ENCODE measurements around the gene NDUFV3.

NDUFV3 gene

DNA sequence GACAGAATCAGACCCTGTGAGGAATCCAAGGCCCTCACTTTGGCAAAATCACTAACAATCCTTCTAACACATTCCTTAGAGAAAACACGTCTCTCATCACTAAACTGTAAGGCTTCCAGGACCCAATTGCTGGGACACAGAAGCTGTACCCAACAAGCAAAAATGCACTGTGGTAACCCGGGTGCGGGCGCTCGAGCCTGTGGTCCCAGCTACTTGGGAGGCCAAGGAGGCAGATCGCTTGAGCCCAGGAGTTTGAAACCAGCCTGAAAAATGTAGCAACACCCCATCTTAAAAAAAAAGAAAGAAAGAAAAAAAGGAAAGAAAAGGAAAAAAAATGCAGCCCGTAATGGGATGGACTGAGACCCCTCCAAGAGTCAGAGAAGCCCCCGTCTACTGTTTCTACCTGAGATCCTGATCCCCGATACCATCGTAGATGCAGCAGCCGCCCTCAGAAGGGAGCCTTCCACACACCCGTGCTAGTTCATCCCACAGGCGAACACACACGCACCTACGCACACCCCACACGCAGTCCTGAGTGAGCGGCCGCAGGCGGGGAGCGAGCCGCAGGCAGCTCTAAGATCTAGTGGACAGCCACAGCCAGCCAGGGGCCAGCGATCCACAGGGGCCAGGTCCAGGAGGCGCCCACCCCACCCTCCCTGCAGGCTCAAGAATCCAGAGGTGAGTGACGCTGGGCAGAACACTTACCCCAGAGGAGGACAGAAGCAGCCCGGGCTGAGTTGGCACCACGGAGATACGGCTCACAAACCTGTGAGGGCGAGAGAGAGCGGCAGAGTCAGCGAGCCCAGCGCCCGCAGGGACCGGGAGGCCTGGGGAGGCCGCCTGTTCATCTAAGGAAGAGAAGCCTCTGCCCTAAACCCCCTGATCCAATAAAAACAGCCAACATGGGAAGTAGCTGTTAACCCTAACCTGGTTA is 33.9 kb upstream of the NDUFV3 start:
- H3K27me3 ChIP-seq (ENCODE audit: control insufficient read depth, insufficient read depth, low read length): no peaks in the 10 kb centered on the region
- peaks cover 94% of the 10 kb centered on the region for H3K36me3 ChIP-seq (ENCODE audit: control insufficient read depth, insufficient read depth, low read length)
- no peak overlapping the region for H3K9ac ChIP-seq (ENCODE audit: low read depth, low read length)
- H3K4me3 ChIP-seq (ENCODE audit: low read depth, low read length): no peak overlapping the region
- no peaks in the 10 kb centered on the region for H3K9me3 ChIP-seq (ENCODE audit: control insufficient read depth, insufficient read depth, low read length)
- H3K27ac ChIP-seq (ENCODE audit: low read depth, low read length): no peak overlapping the region
- H3K4me1 ChIP-seq (ENCODE audit: control insufficient read depth, insufficient read depth, low read length): no peaks in the 10 kb centered on the region

DNA sequence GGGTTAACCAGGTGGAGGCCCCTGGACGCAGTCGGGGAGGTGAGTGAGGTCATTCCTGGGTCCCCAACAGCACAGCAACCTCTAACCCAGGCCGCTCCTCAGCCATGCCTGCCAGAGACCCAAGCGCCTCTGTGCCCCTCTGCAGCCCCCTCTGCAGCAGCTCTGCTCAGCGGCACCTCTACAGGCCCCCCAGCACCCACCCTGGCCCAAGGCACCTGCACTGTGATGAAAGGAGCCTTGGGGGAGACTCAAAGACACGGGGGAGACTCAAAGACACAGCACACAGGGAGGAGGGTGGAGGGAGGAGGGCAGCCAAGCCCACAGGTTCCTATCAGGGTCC is 33.2 kb upstream of the NDUFV3 start:
- peaks cover 94% of the 10 kb centered on the region for H3K36me3 ChIP-seq (ENCODE audit: control insufficient read depth, insufficient read depth, low read length)
- H3K9me3 ChIP-seq (ENCODE audit: control insufficient read depth, insufficient read depth, low read length): no peaks in the 10 kb centered on the region
- H3K4me1 ChIP-seq (ENCODE audit: control insufficient read depth, insufficient read depth, low read length): no peaks in the 10 kb centered on the region
- no peak overlapping the region for H3K27ac ChIP-seq (ENCODE audit: low read depth, low read length)
- no peaks in the 10 kb centered on the region for H3K27me3 ChIP-seq (ENCODE audit: control insufficient read depth, insufficient read depth, low read length)
- no peak overlapping the region for H3K9ac ChIP-seq (ENCODE audit: low read depth, low read length)
- H3K4me3 ChIP-seq (ENCODE audit: low read depth, low read length): no peak overlapping the region

DNA sequence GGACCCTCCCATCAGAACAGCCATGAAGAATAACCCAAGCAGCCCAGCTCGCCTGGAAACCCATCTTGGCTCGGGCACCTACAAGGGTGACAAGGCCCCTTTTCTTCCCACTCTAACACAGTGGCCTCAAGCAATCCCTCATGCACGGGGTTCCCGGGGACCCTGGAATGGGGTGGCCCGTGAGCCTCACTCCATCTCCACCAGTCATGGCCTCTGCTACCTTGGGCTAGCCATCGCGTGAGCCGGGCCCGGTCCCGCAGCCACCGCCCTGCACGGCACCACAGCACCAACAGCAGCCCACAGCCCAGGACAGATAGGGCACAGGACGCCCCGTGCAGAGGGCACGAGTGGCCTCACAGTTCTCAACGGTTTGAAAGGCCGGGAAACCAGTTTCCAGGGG is 32.8 kb upstream of the NDUFV3 start:
- Histone ChIP-seq H3K9me3 (ENCODE audit: control insufficient read depth, insufficient read depth, low read length) (no peaks in the 10 kb centered on the region), H3K4me3 (ENCODE audit: low read depth, low read length) (no peak overlapping the region), H3K27me3 (ENCODE audit: control insufficient read depth, insufficient read depth, low read length) (no peaks in the 10 kb centered on the region), H3K4me1 (ENCODE audit: control insufficient read depth, insufficient read depth, low read length) (no peaks in the 10 kb centered on the region), H3K36me3 (ENCODE audit: control insufficient read depth, insufficient read depth, low read length) (peaks cover 92% of the 10 kb centered on the region), H3K27ac (ENCODE audit: low read depth, low read length) (no peak overlapping the region), H3K9ac (ENCODE audit: low read depth, low read length) (no peak overlapping the region)

DNA sequence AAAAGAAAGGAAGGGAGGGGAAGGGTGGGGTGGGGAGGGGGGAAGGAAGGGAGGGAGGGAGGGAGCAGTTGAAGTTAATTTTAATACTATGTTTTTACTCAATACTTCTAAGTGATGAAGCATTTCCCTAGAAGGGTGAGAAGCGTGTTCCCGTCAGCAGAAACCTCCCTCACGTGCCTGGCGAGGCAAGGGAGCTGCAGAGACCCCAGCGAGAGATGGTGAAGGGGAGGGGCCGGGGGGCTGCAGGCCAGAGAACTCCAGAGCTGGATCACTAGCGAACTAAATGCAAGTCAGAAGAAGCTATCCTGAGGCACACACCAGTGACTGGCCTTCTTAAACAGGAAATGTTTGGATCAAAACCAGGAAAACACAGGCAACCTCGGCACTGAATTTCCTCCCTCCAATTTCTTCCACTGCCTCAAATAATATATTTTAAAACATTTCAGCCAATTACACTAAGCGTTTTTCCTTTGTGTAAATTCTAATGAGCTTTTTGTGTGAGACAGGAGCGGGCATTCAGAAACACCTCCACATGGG is 31.7 kb upstream of the NDUFV3 start:
- Histone ChIP-seq H3K4me3 (ENCODE audit: low read depth, low read length) (no peak overlapping the region), H3K9me3 (ENCODE audit: control insufficient read depth, insufficient read depth, low read length) (no peaks in the 10 kb centered on the region), H3K4me1 (ENCODE audit: control insufficient read depth, insufficient read depth, low read length) (no peaks in the 10 kb centered on the region), H3K27ac (ENCODE audit: low read depth, low read length) (no peak overlapping the region), H3K9ac (ENCODE audit: low read depth, low read length) (no peak overlapping the region), H3K36me3 (ENCODE audit: control insufficient read depth, insufficient read depth, low read length) (peaks cover 91% of the 10 kb centered on the region), H3K27me3 (ENCODE audit: control insufficient read depth, insufficient read depth, low read length) (no peaks in the 10 kb centered on the region)

GRCh38 chr21:42861848-42862400 is 31.2 kb upstream of the NDUFV3 start:
- H3K36me3 ChIP-seq (ENCODE audit: control insufficient read depth, insufficient read depth, low read length): peaks cover 91% of the 10 kb centered on the region
- no peaks in the 10 kb centered on the region for H3K27me3 ChIP-seq (ENCODE audit: control insufficient read depth, insufficient read depth, low read length)
- H3K27ac ChIP-seq (ENCODE audit: low read depth, low read length): no peak overlapping the region
- no peak overlapping the region for H3K9ac ChIP-seq (ENCODE audit: low read depth, low read length)
- no peaks in the 10 kb centered on the region for H3K4me1 ChIP-seq (ENCODE audit: control insufficient read depth, insufficient read depth, low read length)
- no peaks in the 10 kb centered on the region for H3K9me3 ChIP-seq (ENCODE audit: control insufficient read depth, insufficient read depth, low read length)
- no peak overlapping the region for H3K4me3 ChIP-seq (ENCODE audit: low read depth, low read length)

GRCh38 chr21:42862774-42863503 is 30.2 kb upstream of the NDUFV3 start:
- Histone ChIP-seq H3K36me3 (ENCODE audit: control insufficient read depth, insufficient read depth, low read length) (peaks cover 90% of the 10 kb centered on the region), H3K4me1 (ENCODE audit: control insufficient read depth, insufficient read depth, low read length) (no peaks in the 10 kb centered on the region), H3K27me3 (ENCODE audit: control insufficient read depth, insufficient read depth, low read length) (no peaks in the 10 kb centered on the region), H3K4me3 (ENCODE audit: low read depth, low read length) (no peak overlapping the region), H3K9ac (ENCODE audit: low read depth, low read length) (no peak overlapping the region), H3K27ac (ENCODE audit: low read depth, low read length) (no peak overlapping the region), H3K9me3 (ENCODE audit: control insufficient read depth, insufficient read depth, low read length) (no peaks in the 10 kb centered on the region)

DNA sequence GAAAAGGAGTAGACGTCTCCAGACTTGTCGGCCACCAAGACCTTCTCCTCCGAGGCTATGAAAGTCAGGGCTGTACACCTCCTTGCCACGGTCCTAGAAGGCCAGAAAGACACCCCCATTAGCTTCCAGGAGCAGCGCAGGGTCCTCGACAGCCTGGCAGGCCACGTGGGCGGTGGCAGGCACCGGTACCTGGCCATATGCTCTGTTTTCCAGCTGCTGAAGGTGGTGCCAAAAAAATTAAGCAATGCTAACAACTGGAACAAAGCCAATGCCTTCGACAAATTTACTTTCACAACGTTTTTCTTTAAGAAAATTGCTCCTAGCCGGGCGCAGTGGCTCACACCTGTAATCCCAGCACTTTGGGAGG is 29.6 kb upstream of the NDUFV3 start:
- H3K36me3 ChIP-seq (ENCODE audit: control insufficient read depth, insufficient read depth, low read length): peaks cover 90% of the 10 kb centered on the region
- H3K4me3 ChIP-seq (ENCODE audit: low read depth, low read length): no peak overlapping the region

DNA sequence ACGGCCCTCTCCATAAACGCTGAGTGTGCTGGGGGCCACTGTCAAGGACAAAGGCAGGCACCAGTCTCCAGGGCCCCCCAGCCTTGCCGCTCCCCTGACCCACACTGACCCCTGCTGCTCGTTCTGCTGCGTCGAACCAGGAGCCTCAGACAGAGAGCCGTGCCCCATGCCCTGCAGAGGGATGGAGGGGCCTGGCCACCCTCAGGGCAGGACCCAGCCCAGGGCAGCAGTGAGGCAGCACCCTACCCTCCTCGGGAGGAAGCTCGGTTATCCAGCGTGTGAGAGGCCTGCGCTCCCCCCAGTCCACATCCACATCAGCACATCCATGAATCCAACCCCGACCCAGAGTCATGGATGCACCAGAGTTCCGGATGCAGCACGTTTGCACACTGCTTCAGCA is 28.8 kb upstream of the NDUFV3 start:
- H3K9me3 ChIP-seq (ENCODE audit: control insufficient read depth, insufficient read depth, low read length): no peaks in the 10 kb centered on the region
- H3K36me3 ChIP-seq (ENCODE audit: control insufficient read depth, insufficient read depth, low read length): peaks cover 90% of the 10 kb centered on the region

More for the DNA sequence above, 29.6 kb upstream of the NDUFV3 start:
- Histone ChIP-seq H3K9ac (ENCODE audit: low read depth, low read length) (no peak overlapping the region), H3K27ac (ENCODE audit: low read depth, low read length) (no peak overlapping the region), H3K27me3 (ENCODE audit: control insufficient read depth, insufficient read depth, low read length) (no peaks in the 10 kb centered on the region), H3K4me1 (ENCODE audit: control insufficient read depth, insufficient read depth, low read length) (no peaks in the 10 kb centered on the region), H3K9me3 (ENCODE audit: control insufficient read depth, insufficient read depth, low read length) (no peaks in the 10 kb centered on the region)

DNA sequence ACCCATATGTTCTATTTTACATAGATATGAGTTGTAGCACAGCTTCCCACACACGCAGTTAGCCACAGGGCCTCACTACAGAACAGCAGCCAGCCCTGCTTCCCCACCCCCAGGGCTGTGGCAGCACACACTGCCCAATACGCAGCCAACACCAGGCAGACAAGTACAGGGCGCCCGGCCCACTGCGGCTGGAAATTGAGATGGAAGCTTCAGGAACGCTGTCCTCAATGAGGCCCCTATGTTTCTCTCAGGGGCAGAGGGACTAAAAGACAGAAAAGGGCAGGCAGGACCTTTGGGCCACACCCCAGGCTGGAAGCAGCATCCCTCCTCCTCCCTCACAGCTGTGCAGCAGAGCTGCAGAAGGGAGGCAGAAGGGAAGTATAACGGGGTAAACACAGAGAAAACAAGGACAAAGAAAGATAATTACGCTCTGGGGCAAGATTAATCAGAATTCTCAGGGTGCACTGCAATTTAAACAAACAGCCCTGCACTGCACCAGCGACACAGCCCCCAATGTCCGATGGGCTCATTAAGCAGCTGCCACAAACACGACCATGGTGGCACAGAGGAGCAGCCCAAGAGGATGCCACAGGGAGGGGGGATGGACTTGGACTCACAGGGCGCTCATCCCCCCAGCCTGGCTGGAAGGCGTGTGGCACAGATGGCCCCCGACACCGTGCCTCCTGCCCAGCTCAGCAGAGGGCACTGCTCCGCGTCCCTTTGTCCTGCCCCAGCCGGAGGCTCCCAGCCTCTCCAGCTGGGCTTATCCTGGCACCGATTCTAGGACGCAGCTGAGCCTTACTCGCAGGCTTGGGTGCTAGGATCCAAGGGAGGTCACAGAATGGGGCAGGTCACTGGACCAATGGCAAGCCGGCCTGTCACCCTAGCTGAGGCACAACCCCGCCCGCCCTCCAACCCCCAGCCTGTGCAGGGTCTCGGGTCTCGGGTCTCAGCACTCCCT is 28.0 kb upstream of the NDUFV3 start:
- H3K4me1 ChIP-seq (ENCODE audit: control insufficient read depth, insufficient read depth, low read length): no peaks in the 10 kb centered on the region
- H3K27ac ChIP-seq (ENCODE audit: low read depth, low read length): no peak overlapping the region
- H3K27me3 ChIP-seq (ENCODE audit: control insufficient read depth, insufficient read depth, low read length): no peaks in the 10 kb centered on the region
- H3K4me3 ChIP-seq (ENCODE audit: low read depth, low read length): no peak overlapping the region
- H3K9ac ChIP-seq (ENCODE audit: low read depth, low read length): no peak overlapping the region
- H3K9me3 ChIP-seq (ENCODE audit: control insufficient read depth, insufficient read depth, low read length): no peaks in the 10 kb centered on the region
- H3K36me3 ChIP-seq (ENCODE audit: control insufficient read depth, insufficient read depth, low read length): peaks cover 89% of the 10 kb centered on the region

More for the DNA sequence above, 28.8 kb upstream of the NDUFV3 start:
- Histone ChIP-seq H3K27ac (ENCODE audit: low read depth, low read length) (no peak overlapping the region), H3K27me3 (ENCODE audit: control insufficient read depth, insufficient read depth, low read length) (no peaks in the 10 kb centered on the region), H3K4me1 (ENCODE audit: control insufficient read depth, insufficient read depth, low read length) (no peaks in the 10 kb centered on the region), H3K9ac (ENCODE audit: low read depth, low read length) (no peak overlapping the region), H3K4me3 (ENCODE audit: low read depth, low read length) (no peak overlapping the region)

DNA sequence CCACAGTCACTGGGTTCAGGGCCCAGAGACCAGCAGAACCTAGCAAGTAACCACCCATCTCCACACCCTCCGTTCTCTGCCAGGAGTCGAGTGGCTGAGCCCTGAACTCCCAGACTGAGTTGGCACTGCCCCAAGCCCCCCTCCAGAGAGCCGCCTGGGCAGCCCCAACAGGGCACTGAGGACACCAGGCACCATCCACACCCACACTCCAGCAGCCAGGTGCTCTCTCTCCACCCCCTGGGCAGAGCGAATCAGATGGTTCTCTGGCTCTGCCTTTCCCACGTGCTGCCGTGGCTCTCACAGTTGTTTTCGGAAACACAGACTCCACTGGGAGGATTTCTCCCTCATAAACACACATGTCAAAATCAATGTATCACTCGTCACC is 27.3 kb upstream of the NDUFV3 start:
- H3K36me3 ChIP-seq (ENCODE audit: control insufficient read depth, insufficient read depth, low read length): peaks cover 89% of the 10 kb centered on the region
- H3K4me1 ChIP-seq (ENCODE audit: control insufficient read depth, insufficient read depth, low read length): no peaks in the 10 kb centered on the region
- H3K27me3 ChIP-seq (ENCODE audit: control insufficient read depth, insufficient read depth, low read length): no peaks in the 10 kb centered on the region
- H3K9me3 ChIP-seq (ENCODE audit: control insufficient read depth, insufficient read depth, low read length): no peaks in the 10 kb centered on the region
- H3K9ac ChIP-seq (ENCODE audit: low read depth, low read length): no peak overlapping the region
- no peak overlapping the region for H3K27ac ChIP-seq (ENCODE audit: low read depth, low read length)
- no peak overlapping the region for H3K4me3 ChIP-seq (ENCODE audit: low read depth, low read length)
